Neural cell (in vitro differentiated cells): ENCODE data around the gene AXIN1. TPM values are rescaled to one million over a fixed set of nuclear protein-coding genes. Genes with fewer than 3 reads are reported as not detected.

ENCODE experiments used
- H2AFZ ChIP-seq: fragments of 200-600, 300-800 bp; sonication (generic), shearing (Covaris generic); 2 replicates; pipeline ENCODE4 v1.6.0; 2014; ENCODE audit warnings: low read depth, mild to moderate bottlenecking, antibody characterized with exemption, low read length, moderate library complexity
- H3F3A ChIP-seq: fragments of 200-600 bp; shearing (Covaris generic); 2 replicates; pipeline ENCODE4 v1.6.1; 2016; ENCODE audit warnings: mild to moderate bottlenecking, moderate library complexity, mixed read lengths, antibody characterized with exemption, low read length; ENCODE audit not compliant: insufficient read depth, poor library complexity, severe bottlenecking
- H3K27ac ChIP-seq: fragments of 200-600, 300-800 bp; sonication (generic), shearing (Covaris generic); 2 replicates; pipeline ENCODE4 v1.5.1; 2014; ENCODE audit warnings: mild to moderate bottlenecking, low read length, moderate library complexity
- H3K27me3 ChIP-seq: fragments of 300-800, 200-600 bp; sonication (generic), shearing (Covaris generic); 2 replicates; pipeline ENCODE4 v1.6.0; 2014; ENCODE audit warnings: mild to moderate bottlenecking, low read depth, low read length, moderate library complexity; ENCODE audit not compliant: insufficient read depth
- H3K36me3 ChIP-seq: fragments of 300-800, 200-600 bp; sonication (generic), shearing (Covaris generic); 2 replicates; pipeline ENCODE4 v1.5.1; 2014; ENCODE audit warnings: mild to moderate bottlenecking, antibody characterized with exemption, low read length, moderate library complexity; ENCODE audit not compliant: insufficient read depth
- H3K4me2 ChIP-seq: fragments of 300-800, 200-600 bp; sonication (generic), shearing (Covaris generic); 2 replicates; pipeline ENCODE4 v1.6.0; 2014; ENCODE audit warnings: mild to moderate bottlenecking, low read length
- H3K4me3 ChIP-seq: fragments of 300-800, 200-600 bp; sonication (generic), shearing (Covaris generic); 2 replicates; pipeline ENCODE4 v1.5.1; 2014; ENCODE audit warnings: mild to moderate bottlenecking, low read length, moderate library complexity
- H3K79me2 ChIP-seq: fragments of 200-600 bp; shearing (Covaris generic); replicated peaks from 2 replicates; pipeline ENCODE4 v1.6.0; 2014; ENCODE audit warnings: mild to moderate bottlenecking, low read length, moderate library complexity; ENCODE audit not compliant: insufficient read depth
- H3K9ac ChIP-seq: fragments of 300-800, 200-600 bp; sonication (generic), shearing (Covaris generic); 2 replicates; pipeline ENCODE4 v1.6.1; 2016; ENCODE audit warnings: mild to moderate bottlenecking, low read length, mixed read lengths
- H3K9me2 ChIP-seq: fragments of 200-600 bp; shearing (Covaris generic); 2 replicates; pipeline ENCODE4 v1.6.1; 2016; ENCODE audit warnings: mild to moderate bottlenecking, low read length, mixed read lengths; ENCODE audit not compliant: insufficient read depth
- H3K9me3 ChIP-seq: fragments of 200-600, 300-800 bp; sonication (generic), shearing (Covaris generic); 2 replicates; pipeline ENCODE4 v1.6.1; 2016; ENCODE audit warnings: mild to moderate bottlenecking, mixed run types, low read length, moderate library complexity, mixed read lengths
- H4K20me1 ChIP-seq: fragments of 200-600 bp; shearing (Covaris generic); 2 replicates; pipeline ENCODE4 v1.6.1; 2016; ENCODE audit warnings: mild to moderate bottlenecking, mixed run types; ENCODE audit not compliant: insufficient read depth
- CTCF ChIP-seq: fragments of 450-650 bp; IDR thresholded peaks from 2 replicates; pipeline ENCODE4 v1.5.1; 2014; ENCODE audit warnings: antibody characterized with exemption, mild to moderate bottlenecking, moderate library complexity; ENCODE audit not compliant: poor library complexity, severe bottlenecking
- EP300 ChIP-seq: fragments of 450-650 bp; conservative IDR thresholded peaks from 2 replicates; pipeline ENCODE4 v1.6.1; 2014; ENCODE audit warnings: antibody characterized with exemption, mild to moderate bottlenecking, moderate library complexity; ENCODE audit not compliant: poor library complexity, severe bottlenecking
- EZH2 ChIP-seq: fragments of 200-600, 300-800 bp; shearing (Covaris generic), sonication (generic); IDR thresholded peaks from 2 replicates; pipeline ENCODE4 v1.6.1; 2014; ENCODE audit warnings: antibody characterized with exemption, low read length, borderline replicate concordance, mild to moderate bottlenecking; ENCODE audit not compliant: insufficient read depth, poor library complexity, severe bottlenecking
- MXI1 ChIP-seq: fragments of 450-650 bp; conservative IDR thresholded peaks from 2 replicates; pipeline ENCODE4 v1.6.1; 2014; ENCODE audit warnings: antibody characterized with exemption, mild to moderate bottlenecking; ENCODE audit not compliant: poor library complexity, severe bottlenecking
- POLR2AphosphoS5 ChIP-seq: IDR thresholded peaks from 2 replicates; pipeline ENCODE4 v1.6.1; 2012
- RAD21 ChIP-seq: fragments of 450-650 bp; conservative IDR thresholded peaks from 2 replicates; pipeline ENCODE4 v1.6.1; 2014; ENCODE audit warnings: antibody characterized with exemption, mild to moderate bottlenecking, moderate library complexity
- REST ChIP-seq: IDR thresholded peaks from 2 replicates; pipeline ENCODE4 v1.6.1; 2012; ENCODE audit warnings: borderline replicate concordance
- SMC3 ChIP-seq: fragments of 450-650 bp; conservative IDR thresholded peaks from 2 replicates; pipeline ENCODE4 v1.6.1; 2014; ENCODE audit warnings: antibody characterized with exemption, mild to moderate bottlenecking, moderate library complexity; ENCODE audit not compliant: poor library complexity
- TAF1 ChIP-seq: IDR thresholded peaks from 2 replicates; pipeline ENCODE4 v1.6.1; 2012; ENCODE audit warnings: low read depth
- polyA plus RNA-seq: library from polyadenylated mRNA; depleted of rRNA; stranded (reverse); fragments of >200 nt; gene quantifications from 2 replicates; pipeline ENCODE4 v1.2.3, GENCODE V29; 2014

Gene AXIN1
- polyA plus RNA-seq, 1 donor from 2014 or later = 30.5 TPM

- Histone ChIP-seq H2AFZ (no peak within 1 kb of the TSS), H3K4me2 (no peak within 1 kb of the TSS), H3K9me2 (no peaks in the 10 kb centered on the region), H3K4me3 (no peak within 1 kb of the TSS), H3K36me3 (peaks cover 4% of the 10 kb centered on the region), H3K27me3 (peaks cover 12% of the 10 kb centered on the region), H3K79me2 (no peaks in the 10 kb centered on the region), H3K9me3 (no peaks in the 10 kb centered on the region), H4K20me1 (no peaks in the 10 kb centered on the region), H3K9ac (no peak within 1 kb of the TSS), H3K27ac (no peak within 1 kb of the TSS), H3F3A (no peaks in the 10 kb centered on the region)
- no peak for TF ChIP-seq POLR2AphosphoS5
- TF ChIP-seq RAD21 = no peak
- no peak for TF ChIP-seq CTCF
- no peak for TF ChIP-seq TAF1
- no peak for TF ChIP-seq REST
- no peak for TF ChIP-seq SMC3
- TF ChIP-seq MXI1 = no peak
- no peak for TF ChIP-seq EZH2
- no peak for TF ChIP-seq EP300
Measured at GRCh38 chr16:283033-283805, 69.3 kb downstream of the AXIN1 start, which contains the start of gene PDIA2. PDIA2 (plus strand) TSS chr16:283164; CDS start chr16:283170, 6 bp downstream.

GRCh38 chr16:282491-282890, 70.0 kb downstream of the AXIN1 start:
- no peaks in the 10 kb centered on the region for H3K9me2 ChIP-seq
- no peaks in the 10 kb centered on the region for H3K9me3 ChIP-seq
- no peaks in the 10 kb centered on the region for H4K20me1 ChIP-seq
- no peaks in the 10 kb centered on the region for H3K79me2 ChIP-seq
- H3F3A ChIP-seq = no peaks in the 10 kb centered on the region
- peaks cover 4% of the 10 kb centered on the region for H3K36me3 ChIP-seq
- H3K9ac ChIP-seq = no peak overlapping the region
- peaks cover 12% of the 10 kb centered on the region for H3K27me3 ChIP-seq
- no peak overlapping the region for H2AFZ ChIP-seq
- no peak overlapping the region for H3K4me3 ChIP-seq
- no peak overlapping the region for H3K27ac ChIP-seq
- H3K4me2 ChIP-seq = no peak overlapping the region
- TF ChIP-seq RAD21 (no peak), POLR2AphosphoS5 (no peak), SMC3 (no peak), MXI1 (no peak), EZH2 (no peak)
